HFFc6 (cell line): ENCODE data around the gene STIP1. TPM values are rescaled to one million over a fixed set of nuclear protein-coding genes. Genes with fewer than 3 reads are reported as not detected.
A peak's percentile ranks its signal among the peaks of the same experiment; 100 is the strongest.

Experiments used
- DNase-seq: peaks from one replicate; pipeline ENCODE4 v3.0.0-alpha.2; 2018
- H3K27ac Mint-ChIP-seq: 2 replicates; pipeline ENCODE4 v1.8.0; 2020; ENCODE audit warnings: mild to moderate bottlenecking, mixed read lengths
- H3K27me3 Mint-ChIP-seq: 2 replicates; pipeline ENCODE4 v1.8.0; 2021; ENCODE audit warnings: mild to moderate bottlenecking, moderate library complexity, mixed read lengths; ENCODE audit not compliant: insufficient read depth
- H3K36me3 Mint-ChIP-seq: 2 replicates; pipeline ENCODE4 v1.8.0; 2021; ENCODE audit warnings: low read depth, mixed read lengths
- H3K4me1 Mint-ChIP-seq: 2 replicates; pipeline ENCODE4 v1.8.0; 2020; ENCODE audit warnings: low read depth, mixed read lengths
- H3K4me3 Mint-ChIP-seq: 2 replicates; pipeline ENCODE4 v1.8.0; 2020; ENCODE audit warnings: mild to moderate bottlenecking, moderate library complexity, mixed read lengths
- H3K9me3 Mint-ChIP-seq: 2 replicates; pipeline ENCODE4 v1.8.0; 2020; ENCODE audit warnings: mild to moderate bottlenecking, mixed read lengths
- CTCF ChIP-seq: fragments of 200-600 bp; sonication (generic); IDR thresholded peaks from 2 replicates; pipeline ENCODE4 v1.5.0; 2021; ENCODE audit warnings: antibody characterized with exemption, mild to moderate bottlenecking
- total RNA-seq, 6 experiments: library from RNA; stranded (reverse); fragmentation: NEBNext Ultra II Directional; extraction: Animal tissue kit (Norgen Biotek cat#: 25700); gene quantifications; 2 replicates in 1 of 6; 3 replicates in 5 of 6; pipeline ENCODE4 v1.2.3, GENCODE V29; 2021

The STIP1 gene
- total RNA-seq, 6 experiments from 2014 or later, result 203 to 259 (median 210) TPM

- Mint-ChIP-seq H3K4me1 (peaks cover 23% of the 10 kb centered on the region), H3K4me3 (no peak overlapping the region), H3K9me3 (no peaks in the 10 kb centered on the region), H3K27ac (no peak overlapping the region), H3K27me3 (no peaks in the 10 kb centered on the region; the same call in 1 of the 2 replicates), H3K36me3 (no peaks in the 10 kb centered on the region; the same call in 1 of the 2 replicates)
- no peak for DNase-seq
- TF ChIP-seq CTCF, result no peak
These were observed 36.7 kb downstream of the STIP1 start for GRCh38 chr11:64222651-64223000.

- no peak overlapping the region for H3K27ac Mint-ChIP-seq
- TF ChIP-seq CTCF, result no peak
- no peak for DNase-seq
- H3K27me3 Mint-ChIP-seq, result no peaks in the 10 kb centered on the region; the same call in 1 of the 2 replicates
- H3K36me3 Mint-ChIP-seq, result no peaks in the 10 kb centered on the region; the same call in 1 of the 2 replicates
- H3K4me1 Mint-ChIP-seq, result peaks cover 25% of the 10 kb centered on the region
- no peaks in the 10 kb centered on the region for H3K9me3 Mint-ChIP-seq
- no peak overlapping the region for H3K4me3 Mint-ChIP-seq
These were observed 37.2 kb downstream of the STIP1 start for GRCh38 chr11:64223001-64223651.

- Mint-ChIP-seq H3K27me3 (no peaks in the 10 kb centered on the region; the same call in 1 of the 2 replicates), H3K4me3 (no peak overlapping the region; the same call in 1 of the 2 replicates), H3K9me3 (no peaks in the 10 kb centered on the region), H3K4me1 (peaks cover 25% of the 10 kb centered on the region), H3K27ac (no peak overlapping the region), H3K36me3 (no peaks in the 10 kb centered on the region; the same call in 1 of the 2 replicates)
- TF ChIP-seq CTCF, result no peak
- DNase-seq, result no peak
These were observed 38.4 kb downstream of the STIP1 start for GRCh38 chr11:64224151-64224890.

- Mint-ChIP-seq H3K4me3 (peak overlapping the region; percentile 87), H3K36me3 (no peaks in the 10 kb centered on the region; the same call in 1 of the 2 replicates), H3K27ac (peak overlapping the region; percentile 64), H3K4me1 (peaks cover 33% of the 10 kb centered on the region), H3K27me3 (no peaks in the 10 kb centered on the region; the same call in 1 of the 2 replicates), H3K9me3 (no peaks in the 10 kb centered on the region)
- no peak for DNase-seq
- no peak for TF ChIP-seq CTCF
These were observed 39.1 kb downstream of the STIP1 start for GRCh38 chr11:64224891-64225607.

GRCh38 chr11:64225608-64226506 is 39.9 kb downstream of the STIP1 start, which contains the start of the genes NUDT22 and TRPT1:
Gene NUDT22 (plus strand): TSS chr11:64226274. CDS start chr11:64226653, 379 bp downstream.
Gene TRPT1 (minus strand): TSS chr11:64226186. CDS start chr11:64225860, 326 bp downstream.
- H3K27ac Mint-ChIP-seq, result peak within 1 kb of the TSS; percentile 64
- peak within 1 kb of the TSS; percentile 87 for H3K4me3 Mint-ChIP-seq
- no peaks in the 10 kb centered on the region; the same call in 1 of the 2 replicates for H3K27me3 Mint-ChIP-seq
- no peaks in the 10 kb centered on the region; the same call in 1 of the 2 replicates for H3K36me3 Mint-ChIP-seq
- peak; percentile 71 for DNase-seq
- peaks cover 33% of the 10 kb centered on the region for H3K4me1 Mint-ChIP-seq
- TF ChIP-seq CTCF, result peak; percentile 23; the same call in 1 of the 2 replicates
- H3K9me3 Mint-ChIP-seq, result no peaks in the 10 kb centered on the region
